ENCODE measurements around the gene RPS8.
"Not testable (repeated sequence)": the region's sequence is repeated elsewhere in the genome, so short reads cannot be mapped to it uniquely, and the experiment has no call there.

The RPS8 gene

DNA sequence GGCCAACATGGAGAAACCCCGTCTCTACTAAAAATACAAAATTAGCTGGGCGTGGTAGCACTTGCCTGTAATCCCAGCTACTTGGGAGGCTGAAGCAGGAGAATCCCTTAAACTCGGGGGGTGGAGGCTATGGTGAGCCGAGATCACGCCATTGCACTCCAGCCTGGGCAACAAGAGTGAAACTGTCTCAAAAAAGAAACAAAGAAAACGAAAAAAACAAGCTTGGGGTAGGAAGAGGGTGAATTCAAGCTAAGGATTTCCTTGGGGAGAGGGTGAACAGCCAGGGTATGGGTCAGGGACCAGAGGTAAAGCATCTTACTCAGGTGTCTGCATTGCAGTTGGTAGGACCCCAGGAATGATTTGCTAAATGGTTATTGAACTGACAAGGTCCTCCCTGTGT is 8.9 kb upstream of the RPS8 start:
- H3K4me1 Mint-ChIP-seq (ENCODE audit: low read depth in 2 of 2); H3K27me3 Mint-ChIP-seq; H3K9me3 Mint-ChIP-seq; H3K27ac Mint-ChIP-seq; DNase-seq; H3K36me3 Mint-ChIP-seq (ENCODE audit: insufficient read depth); H3K4me3 Mint-ChIP-seq; ATAC-seq (replicated peaks): not testable (repeated sequence)

DNA sequence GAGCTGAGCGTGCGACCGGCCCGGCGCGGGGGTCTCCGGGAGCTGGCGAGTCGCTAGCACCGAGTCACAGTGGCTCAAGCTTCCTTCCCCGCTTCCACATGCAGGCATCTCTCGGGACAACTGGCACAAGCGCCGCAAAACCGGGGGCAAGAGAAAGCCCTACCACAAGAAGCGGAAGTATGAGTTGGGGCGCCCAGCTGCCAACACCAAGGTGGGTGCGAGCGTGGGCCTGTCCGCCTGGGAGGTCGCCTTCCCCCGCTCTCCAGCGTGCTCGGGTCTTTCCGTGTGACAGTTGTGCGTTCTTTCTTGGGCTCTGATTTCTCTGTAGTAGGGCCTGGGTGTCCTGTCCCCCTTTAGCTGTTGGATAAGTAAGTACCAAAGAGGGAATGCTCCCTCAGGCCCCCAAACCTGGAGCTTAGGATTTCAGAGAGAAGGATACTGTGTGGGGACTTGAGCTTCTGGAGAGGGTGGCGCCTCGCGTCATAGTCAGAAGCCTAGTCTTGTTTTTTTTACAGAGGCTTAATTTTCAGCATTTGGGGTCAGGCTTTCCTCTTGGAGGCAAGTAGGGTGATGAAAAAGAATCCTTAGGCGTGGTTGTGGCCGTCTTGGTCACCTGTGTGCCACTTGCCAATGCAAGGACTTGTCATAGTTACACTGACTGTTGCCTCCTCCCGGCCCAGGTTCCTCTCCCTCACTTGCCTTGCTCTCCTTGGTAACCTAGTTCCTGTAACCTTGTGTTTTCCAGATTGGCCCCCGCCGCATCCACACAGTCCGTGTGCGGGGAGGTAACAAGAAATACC is 790 bp downstream of the RPS8 start:
- Mint-ChIP-seq H3K27me3 (no peaks in the 10 kb centered on the region), H3K36me3 (ENCODE audit: insufficient read depth) (peaks cover 56% of the 10 kb centered on the region), H3K27ac (peak overlapping the region; percentile 90 to 98), H3K4me3 (peak overlapping the region; percentile 83 to 90), H3K4me1 (ENCODE audit: low read depth in 2 of 2) (peaks cover 32 to 33% of the 10 kb centered on the region in 2 donors), H3K9me3 (no peaks in the 10 kb centered on the region)
- DNase-seq (peak; percentile 41 to 43 (median 42)), ATAC-seq (replicated peaks) (peak; percentile 52)

DNA sequence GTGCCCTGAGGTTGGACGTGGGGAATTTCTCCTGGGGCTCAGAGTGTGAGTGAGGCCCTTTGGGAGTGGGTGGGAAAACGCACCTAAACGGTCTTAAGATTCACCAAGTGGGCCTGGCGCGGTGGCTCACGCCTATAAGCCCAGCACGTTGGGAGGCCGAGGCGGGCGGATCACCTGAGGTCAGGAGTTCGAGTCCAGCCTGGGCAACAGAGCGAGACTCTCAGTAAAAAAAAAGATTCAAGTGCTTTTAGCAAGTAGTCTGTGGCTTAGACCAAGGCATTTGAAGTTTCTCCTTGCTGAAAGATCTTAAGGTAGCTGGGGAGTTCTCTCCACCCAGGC is 1.4 kb downstream of the RPS8 start:
- H3K36me3 Mint-ChIP-seq (ENCODE audit: insufficient read depth) = peaks cover 62% of the 10 kb centered on the region
- H3K4me3 Mint-ChIP-seq = peak overlapping the region; percentile 83 to 90
- peak overlapping the region; percentile 90 to 98 for H3K27ac Mint-ChIP-seq
- H3K9me3 Mint-ChIP-seq = no peaks in the 10 kb centered on the region
- peaks cover 32 to 34% of the 10 kb centered on the region in 2 donors for H3K4me1 Mint-ChIP-seq (ENCODE audit: low read depth in 2 of 2)
- DNase-seq (no peak), ATAC-seq (replicated peaks) (no peak)
- no peaks in the 10 kb centered on the region for H3K27me3 Mint-ChIP-seq

DNA sequence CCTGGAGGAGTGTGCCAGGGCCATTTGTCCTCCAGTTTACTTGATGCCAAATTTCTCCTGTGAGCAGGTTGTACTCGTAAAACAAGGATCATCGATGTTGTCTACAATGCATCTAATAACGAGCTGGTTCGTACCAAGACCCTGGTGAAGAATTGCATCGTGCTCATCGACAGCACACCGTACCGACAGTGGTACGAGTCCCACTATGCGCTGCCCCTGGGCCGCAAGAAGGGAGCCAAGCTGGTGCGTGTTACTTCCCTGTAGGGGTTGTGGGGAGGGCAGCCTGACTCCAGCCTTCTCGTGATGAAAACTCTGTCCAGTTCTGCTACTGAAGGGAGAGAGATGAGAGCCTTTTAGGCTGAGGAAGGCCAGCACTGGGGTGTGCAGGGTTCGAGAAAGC is 2.2 kb downstream of the RPS8 start:
- H3K4me3 Mint-ChIP-seq = peak overlapping the region; percentile 83 to 90
- no peaks in the 10 kb centered on the region for H3K27me3 Mint-ChIP-seq
- peaks cover 62% of the 10 kb centered on the region for H3K36me3 Mint-ChIP-seq (ENCODE audit: insufficient read depth)
- H3K4me1 Mint-ChIP-seq (ENCODE audit: low read depth in 2 of 2) = peaks cover 32 to 34% of the 10 kb centered on the region in 2 donors
- no peaks in the 10 kb centered on the region for H3K9me3 Mint-ChIP-seq
- H3K27ac Mint-ChIP-seq = peak overlapping the region; percentile 90 to 98
- DNase-seq = no peak
- ATAC-seq (replicated peaks) = no peak

DNA sequence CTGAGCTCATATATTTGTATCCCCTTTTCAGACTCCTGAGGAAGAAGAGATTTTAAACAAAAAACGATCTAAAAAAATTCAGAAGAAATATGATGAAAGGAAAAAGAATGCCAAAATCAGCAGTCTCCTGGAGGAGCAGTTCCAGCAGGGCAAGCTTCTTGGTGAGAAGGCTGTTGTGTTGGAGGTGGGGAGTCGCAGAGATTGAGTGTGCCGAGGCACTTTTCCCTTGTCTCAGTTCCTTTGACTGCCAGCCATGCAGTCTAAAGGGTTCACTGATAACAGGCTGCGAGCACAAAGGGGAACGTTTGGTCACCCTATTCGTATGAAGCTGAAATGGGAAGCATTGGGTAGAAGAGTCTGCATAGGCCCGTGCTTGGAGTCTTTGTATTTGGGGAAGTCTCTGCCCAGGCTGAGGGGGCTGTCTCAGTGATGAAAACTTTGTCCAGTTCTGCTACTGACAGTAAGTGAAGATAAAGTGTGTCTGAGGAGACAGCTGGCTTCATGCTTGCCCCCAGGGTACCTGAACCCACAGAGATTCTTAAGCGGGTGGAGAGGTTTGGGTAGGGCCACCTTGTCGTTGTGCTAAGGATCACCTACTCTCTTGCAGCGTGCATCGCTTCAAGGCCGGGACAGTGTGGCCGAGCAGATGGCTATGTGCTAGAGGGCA is 2.8 kb downstream of the RPS8 start:
- Mint-ChIP-seq H3K4me3 (peak overlapping the region; percentile 4 to 83), H3K27ac (peak overlapping the region; percentile 90 to 98), H3K36me3 (ENCODE audit: insufficient read depth) (peaks cover 62% of the 10 kb centered on the region), H3K9me3 (no peaks in the 10 kb centered on the region), H3K27me3 (no peaks in the 10 kb centered on the region), H3K4me1 (ENCODE audit: low read depth in 2 of 2) (peaks cover 32 to 34% of the 10 kb centered on the region in 2 donors)
- no peak for DNase-seq
- no peak for ATAC-seq (replicated peaks)

DNA sequence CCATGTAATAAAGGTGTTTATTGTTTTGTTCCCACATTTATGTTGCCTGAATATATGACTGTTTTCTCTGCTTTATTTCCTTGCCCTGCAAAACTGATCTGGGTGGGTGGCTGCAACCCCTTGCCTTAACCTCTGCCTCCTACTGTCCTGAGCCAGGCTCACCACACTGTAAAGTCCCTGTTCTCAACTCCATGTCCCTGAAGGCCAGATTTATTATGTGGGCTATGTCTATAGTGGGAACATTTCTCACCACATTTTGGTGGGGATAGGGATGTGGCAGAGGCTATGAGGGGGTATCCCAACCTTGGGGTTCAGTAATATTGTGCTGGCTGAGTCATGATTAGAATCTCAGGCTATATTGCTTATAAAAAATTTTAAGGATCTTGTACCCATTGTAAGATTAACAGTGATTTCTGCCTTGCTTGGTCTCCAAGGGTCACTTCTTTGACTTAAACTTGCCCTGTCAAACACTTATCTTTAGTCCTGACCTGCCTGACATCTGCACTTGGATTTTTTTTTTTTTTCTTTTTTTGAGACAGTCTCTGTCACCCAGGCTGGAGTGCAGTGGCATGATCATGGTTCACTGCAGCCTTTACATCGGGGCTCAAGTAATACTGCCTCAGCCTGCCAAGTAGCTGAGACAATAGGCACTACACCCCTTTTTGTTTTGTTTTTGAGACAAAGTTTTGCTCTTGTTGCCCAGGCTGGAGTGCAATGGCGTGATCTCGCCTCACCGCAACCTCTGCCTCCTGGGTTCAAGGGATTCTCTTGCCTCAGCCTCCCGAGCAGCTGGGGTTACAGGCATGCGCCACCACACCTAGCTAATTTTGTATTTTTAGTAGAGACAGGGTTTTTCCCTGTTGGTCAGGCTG is 3.6 kb downstream of the RPS8 start:
- peak overlapping the region in 1 of 2 donors; percentile 4 for H3K4me3 Mint-ChIP-seq
- no peaks in the 10 kb centered on the region for H3K27me3 Mint-ChIP-seq
- peak overlapping the region; percentile 26 to 90 for H3K27ac Mint-ChIP-seq
- ATAC-seq (replicated peaks) (no peak), DNase-seq (no peak)
- H3K4me1 Mint-ChIP-seq (ENCODE audit: low read depth in 2 of 2) = peaks cover 36 to 40% of the 10 kb centered on the region in 2 donors
- peaks cover 62% of the 10 kb centered on the region for H3K36me3 Mint-ChIP-seq (ENCODE audit: insufficient read depth)
- H3K9me3 Mint-ChIP-seq = no peaks in the 10 kb centered on the region

DNA sequence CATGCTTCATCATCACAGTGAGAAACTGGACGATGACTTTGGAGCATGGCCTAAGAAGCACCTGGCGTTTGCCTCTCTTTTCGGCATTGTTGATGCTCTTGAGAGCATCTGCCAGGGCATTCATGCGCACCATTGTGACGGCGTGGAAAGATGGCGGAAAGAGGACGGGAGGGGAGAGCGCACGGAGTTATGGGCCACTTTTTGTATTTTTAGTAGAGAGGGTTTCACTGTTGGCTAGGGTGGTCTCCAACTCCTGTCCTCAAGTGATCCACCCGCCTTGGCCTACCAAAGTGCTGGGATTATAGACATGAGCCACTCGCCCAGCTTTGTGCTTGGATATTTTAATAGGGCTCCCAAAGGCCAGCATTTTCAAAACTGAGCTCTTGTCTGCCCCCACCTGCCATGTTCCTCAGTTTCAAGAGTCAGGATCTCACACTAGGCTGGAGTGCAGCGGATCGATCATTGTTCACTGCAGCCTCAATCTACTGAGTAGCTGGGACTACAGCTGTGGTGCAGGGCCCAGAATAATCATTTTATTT is 5.3 kb downstream of the RPS8 start:
- Mint-ChIP-seq H3K4me1 (ENCODE audit: low read depth in 2 of 2) (peaks cover 41 to 43% of the 10 kb centered on the region in 2 donors), H3K36me3 (ENCODE audit: insufficient read depth) (peaks cover 63% of the 10 kb centered on the region), H3K27ac (peak overlapping the region in 1 of 2 donors; percentile 44), H3K27me3 (no peaks in the 10 kb centered on the region), H3K9me3 (no peaks in the 10 kb centered on the region), H3K4me3 (no peak overlapping the region)
- ATAC-seq (replicated peaks) (no peak), DNase-seq (no peak)

DNA sequence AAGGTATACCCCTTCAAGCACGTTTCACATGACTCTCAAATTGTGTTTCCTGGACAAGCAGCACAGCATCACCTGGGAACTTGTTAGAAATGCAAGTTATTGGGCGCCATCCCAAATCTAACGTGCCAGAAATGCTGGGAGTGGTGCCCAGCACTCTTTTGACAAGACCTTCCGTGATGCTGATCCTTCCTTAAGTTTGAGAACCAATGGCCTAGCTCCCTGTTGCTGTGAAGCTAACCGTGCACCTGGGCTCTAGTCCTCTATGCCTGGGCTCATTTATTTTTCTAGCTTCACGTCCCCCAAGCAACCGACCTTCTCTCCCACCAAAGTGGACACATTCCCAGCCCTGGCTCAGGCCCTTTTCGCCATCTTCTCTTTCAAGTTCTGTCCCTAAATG is 8.4 kb downstream of the RPS8 start:
- peaks cover 26 to 27% of the 10 kb centered on the region in 2 donors for H3K4me1 Mint-ChIP-seq (ENCODE audit: low read depth in 2 of 2)

DNA sequence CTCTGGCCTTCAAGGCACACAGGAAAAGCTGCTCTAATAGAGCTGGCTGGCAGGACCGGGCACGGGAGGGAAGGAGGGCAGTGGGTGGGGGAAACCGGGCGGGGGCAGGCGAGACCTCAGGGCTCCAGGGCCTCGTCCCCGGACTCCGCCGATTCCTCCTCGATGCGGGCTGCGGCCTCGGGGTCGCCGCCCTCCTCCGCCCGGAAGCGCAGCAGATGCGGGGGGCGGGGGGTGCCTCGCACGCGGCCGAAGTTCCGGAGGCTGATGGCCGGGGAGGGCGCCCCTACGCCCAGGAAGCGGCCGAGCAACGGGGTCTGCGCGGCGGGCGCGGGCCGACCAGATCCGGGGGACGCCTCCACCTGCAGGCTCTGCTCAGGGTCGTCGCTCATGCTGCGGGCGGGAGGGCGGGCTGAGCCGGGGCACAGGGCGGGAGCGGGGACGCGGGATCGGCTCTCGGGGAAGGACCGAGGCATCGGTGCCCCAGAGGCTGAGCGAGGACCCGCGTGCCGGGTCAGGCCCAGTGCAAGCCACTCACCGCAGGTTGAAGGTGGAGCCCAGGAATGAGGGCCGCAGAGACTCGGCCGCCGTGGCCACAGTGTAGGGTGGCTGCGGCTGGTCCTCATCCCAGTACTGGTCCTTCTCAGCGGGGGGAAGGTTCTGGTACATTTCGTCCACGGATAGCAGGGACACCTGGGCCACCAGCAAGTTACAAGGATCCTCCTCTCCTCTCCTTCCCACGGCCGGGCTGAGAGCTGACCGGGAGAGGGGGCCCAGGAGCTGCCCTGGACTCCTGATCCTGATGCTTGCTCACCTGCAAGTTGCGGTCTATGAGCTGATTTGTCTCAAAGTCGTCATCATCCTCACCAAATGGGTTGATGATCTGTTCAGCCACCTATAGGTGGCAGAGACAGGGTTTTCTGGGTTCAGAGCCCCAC is 9.0 kb downstream of the RPS8 start:
- Mint-ChIP-seq H3K36me3 (ENCODE audit: insufficient read depth) (peaks cover 30% of the 10 kb centered on the region), H3K4me3 (peak overlapping the region; percentile 74 to 75), H3K27me3 (no peaks in the 10 kb centered on the region), H3K4me1 (ENCODE audit: low read depth in 2 of 2) (peaks cover 25% of the 10 kb centered on the region in 2 donors), H3K9me3 (no peaks in the 10 kb centered on the region), H3K27ac (peak overlapping the region; percentile 39 to 77)
- ATAC-seq (replicated peaks) (peak; percentile 16), DNase-seq (peak in 2 of 3 experiments; percentile 9 to 19)

More for the DNA sequence above, 8.4 kb downstream of the RPS8 start:
- ATAC-seq (replicated peaks) = no peak
- H3K36me3 Mint-ChIP-seq (ENCODE audit: insufficient read depth) = peaks cover 37% of the 10 kb centered on the region
- peak overlapping the region; percentile 38 to 77 for H3K27ac Mint-ChIP-seq
- DNase-seq = no peak
- H3K27me3 Mint-ChIP-seq = no peaks in the 10 kb centered on the region
- H3K9me3 Mint-ChIP-seq = no peaks in the 10 kb centered on the region
- H3K4me3 Mint-ChIP-seq = peak overlapping the region; percentile 58 to 74

DNA sequence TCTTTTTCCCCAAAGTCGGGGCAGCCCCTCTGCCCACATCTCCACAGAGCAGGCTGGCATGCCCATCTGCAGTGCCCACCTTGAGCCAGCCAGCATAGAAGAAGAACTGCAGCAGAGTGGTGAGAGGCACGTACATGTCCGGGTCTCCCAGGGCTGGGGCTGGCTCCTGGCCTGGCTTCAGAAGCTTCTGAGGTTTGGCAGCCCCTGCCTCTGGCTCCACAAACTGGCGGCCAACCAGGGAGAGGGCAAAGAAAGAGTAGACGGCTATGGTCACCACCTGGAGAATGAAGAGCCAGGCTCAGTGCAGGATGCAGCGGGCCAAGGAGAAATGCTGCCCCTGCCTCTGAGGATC is 9.7 kb downstream of the RPS8 start:
- DNase-seq (no peak), ATAC-seq (replicated peaks) (no peak)
- Mint-ChIP-seq H3K27me3 (no peaks in the 10 kb centered on the region), H3K36me3 (ENCODE audit: insufficient read depth) (peaks cover 24% of the 10 kb centered on the region), H3K4me3 (peak overlapping the region; percentile 74 to 75), H3K27ac (peak overlapping the region; percentile 39 to 77), H3K9me3 (no peaks in the 10 kb centered on the region), H3K4me1 (ENCODE audit: low read depth in 2 of 2) (peaks cover 25% of the 10 kb centered on the region in 2 donors)

DNA sequence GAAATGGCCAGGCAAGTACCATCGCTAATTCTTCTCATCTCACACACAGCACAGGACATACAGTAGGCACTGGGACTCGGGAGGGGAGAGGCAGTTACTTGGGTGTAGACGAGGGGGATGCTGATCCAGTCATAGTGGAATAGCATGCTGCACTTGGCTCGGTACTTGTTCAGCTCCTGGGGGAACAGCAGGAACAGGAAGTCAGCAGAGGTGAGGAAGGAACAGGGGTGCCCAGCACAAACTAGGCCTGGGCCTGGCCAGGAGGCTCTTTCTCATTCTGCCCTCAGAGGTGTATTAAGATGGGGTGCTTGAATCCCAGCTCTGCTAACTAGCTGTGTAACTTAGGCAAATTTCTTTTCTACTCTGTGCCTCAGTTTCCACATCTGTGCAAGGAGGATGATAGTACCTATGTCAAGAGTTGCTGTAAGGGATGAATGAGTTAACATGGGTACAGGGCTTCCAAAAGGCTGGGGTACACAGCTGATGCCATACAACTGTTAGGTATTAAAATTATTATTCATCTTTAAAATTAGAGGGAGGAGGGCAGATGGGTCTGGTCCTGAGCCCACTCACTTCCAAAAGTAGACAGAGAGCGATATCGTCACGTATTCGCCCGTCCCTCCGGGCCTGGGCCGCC is 10.3 kb downstream of the RPS8 start:
- no peaks in the 10 kb centered on the region for H3K27me3 Mint-ChIP-seq
- peak overlapping the region; percentile 74 to 75 for H3K4me3 Mint-ChIP-seq
- no peaks in the 10 kb centered on the region for H3K9me3 Mint-ChIP-seq
- H3K4me1 Mint-ChIP-seq (ENCODE audit: low read depth in 2 of 2) = peaks cover 25% of the 10 kb centered on the region in 2 donors
- peak overlapping the region; percentile 77 to 86 for H3K27ac Mint-ChIP-seq
- ATAC-seq (replicated peaks) (no peak), DNase-seq (no peak)
- H3K36me3 Mint-ChIP-seq (ENCODE audit: insufficient read depth) = peaks cover 18% of the 10 kb centered on the region
